Measurements from ENCODE around the gene ATP7B. TPM values are rescaled to one million over a fixed set of nuclear protein-coding genes. Genes with fewer than 3 reads are reported as not detected.

The ATP7B gene
- polyA plus RNA-seq, 3 donors, result 0.39 to 0.44 TPM; not detected in 1

DNA sequence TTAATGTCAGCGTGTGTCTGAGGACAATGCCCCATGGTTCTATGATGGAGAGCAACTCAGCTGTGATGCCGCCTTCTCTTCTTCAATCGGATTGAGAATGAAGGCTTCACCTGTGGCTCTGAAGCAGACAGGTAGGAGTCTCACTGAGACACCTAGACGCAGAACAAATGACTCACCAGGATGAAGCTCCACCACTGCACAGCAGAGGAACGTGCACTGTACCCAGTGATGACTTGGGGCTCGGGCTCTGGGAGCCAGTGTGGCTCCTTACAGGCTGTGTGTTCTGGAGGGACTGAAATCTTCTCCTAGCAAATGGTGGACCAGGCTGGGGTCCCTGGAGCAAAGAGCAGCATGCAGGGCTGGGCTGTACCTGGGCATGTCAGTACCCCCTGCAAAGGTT lies 105.5 kb downstream of the ATP7B start:
- H3K27me3 Mint-ChIP-seq (ENCODE audit: low read depth in 3 of 3), result peaks cover 0 to 2% (median 0%) of the 10 kb centered on the region in 3 donors
- Histone ChIP-seq H4K20me1 (ENCODE audit: insufficient read depth, low read length) (no peaks in the 10 kb centered on the region), H3K9ac (ENCODE audit: insufficient read depth, low read length, poor library complexity, severe bottlenecking) (no peak overlapping the region), H3K4me1 (ENCODE audit: control insufficient read depth in 1 of 2, insufficient read depth in 2 of 2, low read length in 2 of 2) (no peaks in the 10 kb centered on the region), H3K79me2 (ENCODE audit: insufficient read depth, low read length) (no peaks in the 10 kb centered on the region), H3K4me3 (replicated peaks in 1 of 3; ENCODE audit: low read depth in 2 of 3, low read length in 3 of 3) (no peak overlapping the region), H3K4me2 (replicated peaks; ENCODE audit: extremely low read depth, low read length, poor library complexity, severe bottlenecking) (no peak overlapping the region), H3K27ac (ENCODE audit: low read depth in 1 of 2, low read length in 2 of 2) (no peak overlapping the region), H3K27me3 (ENCODE audit: control insufficient read depth in 2 of 2, insufficient read depth in 2 of 2, low read length in 2 of 2) (no peaks in the 10 kb centered on the region), H3K9me3 (replicated peaks in 1 of 2; ENCODE audit: control insufficient read depth in 1 of 2, insufficient read depth in 1 of 2, low read length in 2 of 2) (no peaks in the 10 kb centered on the region), H2AFZ (ENCODE audit: insufficient read depth, low read depth, low read length, poor library complexity, severe bottlenecking) (no peak overlapping the region), H3K36me3 (replicated peaks in 1 of 2; ENCODE audit: control insufficient read depth in 1 of 2, insufficient read depth in 2 of 2, low read length in 2 of 2) (no peaks in the 10 kb centered on the region)
- H3K36me3 Mint-ChIP-seq, result no peaks in the 10 kb centered on the region
- H3K9me3 Mint-ChIP-seq, result no peaks in the 10 kb centered on the region
- intact Hi-C loops (cut with micrococcal nuclease), result no loop called here
- TF ChIP-seq, protein P1, sequence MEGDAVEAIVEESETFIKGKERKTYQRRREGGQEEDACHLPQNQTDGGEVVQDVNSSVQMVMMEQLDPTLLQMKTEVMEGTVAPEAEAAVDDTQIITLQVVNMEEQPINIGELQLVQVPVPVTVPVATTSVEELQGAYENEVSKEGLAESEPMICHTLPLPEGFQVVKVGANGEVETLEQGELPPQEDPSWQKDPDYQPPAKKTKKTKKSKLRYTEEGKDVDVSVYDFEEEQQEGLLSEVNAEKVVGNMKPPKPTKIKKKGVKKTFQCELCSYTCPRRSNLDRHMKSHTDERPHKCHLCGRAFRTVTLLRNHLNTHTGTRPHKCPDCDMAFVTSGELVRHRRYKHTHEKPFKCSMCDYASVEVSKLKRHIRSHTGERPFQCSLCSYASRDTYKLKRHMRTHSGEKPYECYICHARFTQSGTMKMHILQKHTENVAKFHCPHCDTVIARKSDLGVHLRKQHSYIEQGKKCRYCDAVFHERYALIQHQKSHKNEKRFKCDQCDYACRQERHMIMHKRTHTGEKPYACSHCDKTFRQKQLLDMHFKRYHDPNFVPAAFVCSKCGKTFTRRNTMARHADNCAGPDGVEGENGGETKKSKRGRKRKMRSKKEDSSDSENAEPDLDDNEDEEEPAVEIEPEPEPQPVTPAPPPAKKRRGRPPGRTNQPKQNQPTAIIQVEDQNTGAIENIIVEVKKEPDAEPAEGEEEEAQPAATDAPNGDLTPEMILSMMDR (IDR thresholded peaks at IDR 0.05), result no peak
- peaks cover 6% of the 10 kb centered on the region for H3K4me1 Mint-ChIP-seq
- no peak overlapping the region for H3K4me3 Mint-ChIP-seq
- WGBS (ENCODE audit: insufficient coverage), result 83% methylated on average over 5 of the region's 6 CpGs
- DNase-seq, result no peak
- H3K27ac Mint-ChIP-seq, result no peak overlapping the region

DNA sequence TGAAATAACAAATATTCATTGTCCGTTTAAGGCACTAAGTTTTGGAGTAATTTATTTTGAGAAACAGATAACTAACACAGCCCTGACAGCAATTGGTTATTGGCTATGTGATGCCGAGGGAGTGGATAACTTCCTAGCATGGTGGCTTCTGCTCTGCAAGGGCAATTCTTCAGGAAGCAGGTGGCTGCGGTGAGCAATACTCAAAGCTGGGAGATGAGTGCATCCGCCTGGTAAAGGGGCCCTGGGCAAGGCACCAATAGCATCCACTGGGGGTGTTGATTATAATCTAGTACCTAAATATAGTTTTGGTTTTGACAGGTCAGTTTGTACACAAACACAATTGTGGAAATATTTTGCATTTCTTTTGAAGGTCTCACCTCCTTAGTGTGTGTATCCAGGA lies 108.5 kb downstream of the ATP7B start:
- DNase-seq, result no peak
- no peaks in the 10 kb centered on the region for H3K36me3 Mint-ChIP-seq
- WGBS (ENCODE audit: insufficient coverage), result 54% methylated on average over 3 of the region's 4 CpGs
- intact Hi-C loops (cut with micrococcal nuclease), result no loop called here
- no peaks in the 10 kb centered on the region for H3K9me3 Mint-ChIP-seq
- no peaks in the 10 kb centered on the region for H3K9me3 ChIP-seq (replicated peaks in 1 of 2; ENCODE audit: control insufficient read depth in 1 of 2, insufficient read depth in 1 of 2, low read length in 2 of 2)
- H3K27ac ChIP-seq (ENCODE audit: low read depth in 1 of 2, low read length in 2 of 2), result no peak overlapping the region
- H3K4me3 Mint-ChIP-seq, result no peak overlapping the region
- H3K27me3 ChIP-seq (ENCODE audit: control insufficient read depth in 2 of 2, insufficient read depth in 2 of 2, low read length in 2 of 2), result no peaks in the 10 kb centered on the region
- no peaks in the 10 kb centered on the region for H3K36me3 ChIP-seq (replicated peaks in 1 of 2; ENCODE audit: control insufficient read depth in 1 of 2, insufficient read depth in 2 of 2, low read length in 2 of 2)
- no peak overlapping the region for H3K27ac Mint-ChIP-seq
- TF ChIP-seq, protein P1 (IDR thresholded peaks at IDR 0.05), result no peak
- H3K4me1 ChIP-seq (ENCODE audit: control insufficient read depth in 1 of 2, insufficient read depth in 2 of 2, low read length in 2 of 2), result no peaks in the 10 kb centered on the region
- peaks cover 6% of the 10 kb centered on the region for H3K4me1 Mint-ChIP-seq
- no peaks in the 10 kb centered on the region for H3K79me2 ChIP-seq (ENCODE audit: insufficient read depth, low read length)
- H2AFZ ChIP-seq (ENCODE audit: insufficient read depth, low read depth, low read length, poor library complexity, severe bottlenecking), result no peak overlapping the region
- no peak overlapping the region for H3K9ac ChIP-seq (ENCODE audit: insufficient read depth, low read length, poor library complexity, severe bottlenecking)
- no peaks in the 10 kb centered on the region for H4K20me1 ChIP-seq (ENCODE audit: insufficient read depth, low read length)
- H3K27me3 Mint-ChIP-seq (ENCODE audit: low read depth in 3 of 3), result peaks cover 0 to 3% (median 0%) of the 10 kb centered on the region in 3 donors
- no peak overlapping the region for H3K4me2 ChIP-seq (replicated peaks; ENCODE audit: extremely low read depth, low read length, poor library complexity, severe bottlenecking)
- no peak overlapping the region for H3K4me3 ChIP-seq (replicated peaks in 1 of 3; ENCODE audit: low read depth in 2 of 3, low read length in 3 of 3)
